ENCODE results near the gene NGB.

GRCh38 chr14:77271113-77271710, at the start of gene NGB:
- TF ChIP-seq CTCF (IDR thresholded peaks at IDR 0.05; ENCODE audit: low read length) (no peak), EZH2 (IDR thresholded peaks at IDR 0.05; ENCODE audit: borderline replicate concordance, low read length) (no peak)
